Measurements from ENCODE around the gene HLTF.
A peak's percentile ranks its signal among the peaks of the same experiment; 100 is the strongest.
"Not testable (repeated sequence)": the region's sequence is repeated elsewhere in the genome, so short reads cannot be mapped to it uniquely, and the experiment has no call there.

Gene HLTF, protein sequence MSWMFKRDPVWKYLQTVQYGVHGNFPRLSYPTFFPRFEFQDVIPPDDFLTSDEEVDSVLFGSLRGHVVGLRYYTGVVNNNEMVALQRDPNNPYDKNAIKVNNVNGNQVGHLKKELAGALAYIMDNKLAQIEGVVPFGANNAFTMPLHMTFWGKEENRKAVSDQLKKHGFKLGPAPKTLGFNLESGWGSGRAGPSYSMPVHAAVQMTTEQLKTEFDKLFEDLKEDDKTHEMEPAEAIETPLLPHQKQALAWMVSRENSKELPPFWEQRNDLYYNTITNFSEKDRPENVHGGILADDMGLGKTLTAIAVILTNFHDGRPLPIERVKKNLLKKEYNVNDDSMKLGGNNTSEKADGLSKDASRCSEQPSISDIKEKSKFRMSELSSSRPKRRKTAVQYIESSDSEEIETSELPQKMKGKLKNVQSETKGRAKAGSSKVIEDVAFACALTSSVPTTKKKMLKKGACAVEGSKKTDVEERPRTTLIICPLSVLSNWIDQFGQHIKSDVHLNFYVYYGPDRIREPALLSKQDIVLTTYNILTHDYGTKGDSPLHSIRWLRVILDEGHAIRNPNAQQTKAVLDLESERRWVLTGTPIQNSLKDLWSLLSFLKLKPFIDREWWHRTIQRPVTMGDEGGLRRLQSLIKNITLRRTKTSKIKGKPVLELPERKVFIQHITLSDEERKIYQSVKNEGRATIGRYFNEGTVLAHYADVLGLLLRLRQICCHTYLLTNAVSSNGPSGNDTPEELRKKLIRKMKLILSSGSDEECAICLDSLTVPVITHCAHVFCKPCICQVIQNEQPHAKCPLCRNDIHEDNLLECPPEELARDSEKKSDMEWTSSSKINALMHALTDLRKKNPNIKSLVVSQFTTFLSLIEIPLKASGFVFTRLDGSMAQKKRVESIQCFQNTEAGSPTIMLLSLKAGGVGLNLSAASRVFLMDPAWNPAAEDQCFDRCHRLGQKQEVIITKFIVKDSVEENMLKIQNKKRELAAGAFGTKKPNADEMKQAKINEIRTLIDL

DNA sequence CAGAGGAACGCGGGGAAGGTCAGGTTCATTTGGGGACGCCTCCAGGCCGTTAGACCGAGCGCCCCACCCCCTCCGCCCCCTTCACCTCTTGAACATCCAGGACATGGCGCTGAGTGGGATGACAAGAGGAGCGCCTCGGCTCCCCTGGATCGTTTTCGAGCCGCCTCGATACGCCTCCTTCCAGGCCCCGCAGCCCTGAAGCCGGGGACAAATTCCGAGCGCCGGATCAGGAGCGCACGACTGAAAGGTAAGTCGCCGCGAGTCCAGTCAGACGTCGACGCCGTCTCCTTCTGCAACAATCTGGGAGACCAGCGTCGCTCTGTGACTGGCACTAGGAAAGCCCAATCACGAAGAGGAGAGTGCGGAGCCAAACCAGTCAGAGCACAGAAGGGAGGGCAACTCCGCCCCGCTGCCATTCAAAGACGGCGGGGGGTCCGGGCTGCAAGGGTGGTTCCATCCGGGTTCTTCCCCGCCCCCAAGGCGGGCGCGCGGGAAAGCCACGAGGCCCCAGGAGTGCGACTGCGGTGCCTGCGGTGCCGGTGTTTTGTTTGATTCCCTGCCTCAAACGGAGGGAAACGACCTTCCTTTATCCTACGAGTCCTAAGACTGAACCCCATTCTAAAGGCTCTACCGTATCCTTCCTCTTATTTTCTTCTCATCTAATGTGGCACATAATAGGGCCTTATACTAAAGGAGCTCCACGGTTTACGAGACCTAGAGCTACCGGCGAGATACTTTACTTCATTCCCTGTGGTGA is at the start of gene HLTF:
TSS of gene HLTF (minus strand) at position 302 of the 757 bp plus-strand sequence. CDS start at position 105, 197 bp downstream.
- peak; percentile 97 for DNase-seq

DNA sequence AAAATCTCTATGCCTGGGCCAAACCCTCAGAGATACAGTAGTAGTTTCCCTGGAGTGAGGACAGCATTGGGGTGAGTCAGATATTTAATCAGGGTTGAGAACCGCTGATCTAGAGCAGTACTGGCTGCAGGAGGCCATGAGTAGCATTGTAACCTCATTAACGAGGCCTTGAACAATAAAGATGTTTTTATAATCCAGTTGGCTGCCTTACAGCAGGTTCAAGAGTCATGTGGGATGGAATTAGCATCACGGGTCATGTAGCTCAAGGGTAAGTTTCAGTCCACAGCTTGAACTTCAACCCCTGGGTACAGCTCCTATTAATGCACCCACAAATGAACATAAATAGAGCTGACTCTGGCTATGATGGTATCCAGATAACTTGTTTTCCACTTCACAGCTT is 48.2 kb upstream of the HLTF start:
- no peak for DNase-seq

DNA sequence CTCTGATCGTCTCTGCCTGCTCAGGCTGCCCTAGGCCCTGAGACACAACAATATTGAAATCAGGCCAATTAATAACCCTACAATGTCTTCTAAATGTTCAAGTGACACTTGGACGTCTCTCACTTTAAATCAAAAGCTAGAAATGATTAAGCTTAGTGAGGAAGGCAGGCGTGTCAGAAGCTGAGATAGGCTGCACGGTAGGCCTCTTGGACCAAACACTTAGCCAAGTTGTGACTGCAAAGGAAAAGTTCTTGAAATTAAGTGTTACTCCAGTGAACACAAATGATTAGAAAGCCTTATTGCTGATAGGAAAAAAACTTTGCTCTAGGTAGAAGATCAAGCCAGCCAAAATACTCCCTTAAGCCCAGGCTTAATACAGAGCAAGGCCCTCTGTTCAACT is 45.3 kb upstream of the HLTF start:
- no peak for DNase-seq

DNA sequence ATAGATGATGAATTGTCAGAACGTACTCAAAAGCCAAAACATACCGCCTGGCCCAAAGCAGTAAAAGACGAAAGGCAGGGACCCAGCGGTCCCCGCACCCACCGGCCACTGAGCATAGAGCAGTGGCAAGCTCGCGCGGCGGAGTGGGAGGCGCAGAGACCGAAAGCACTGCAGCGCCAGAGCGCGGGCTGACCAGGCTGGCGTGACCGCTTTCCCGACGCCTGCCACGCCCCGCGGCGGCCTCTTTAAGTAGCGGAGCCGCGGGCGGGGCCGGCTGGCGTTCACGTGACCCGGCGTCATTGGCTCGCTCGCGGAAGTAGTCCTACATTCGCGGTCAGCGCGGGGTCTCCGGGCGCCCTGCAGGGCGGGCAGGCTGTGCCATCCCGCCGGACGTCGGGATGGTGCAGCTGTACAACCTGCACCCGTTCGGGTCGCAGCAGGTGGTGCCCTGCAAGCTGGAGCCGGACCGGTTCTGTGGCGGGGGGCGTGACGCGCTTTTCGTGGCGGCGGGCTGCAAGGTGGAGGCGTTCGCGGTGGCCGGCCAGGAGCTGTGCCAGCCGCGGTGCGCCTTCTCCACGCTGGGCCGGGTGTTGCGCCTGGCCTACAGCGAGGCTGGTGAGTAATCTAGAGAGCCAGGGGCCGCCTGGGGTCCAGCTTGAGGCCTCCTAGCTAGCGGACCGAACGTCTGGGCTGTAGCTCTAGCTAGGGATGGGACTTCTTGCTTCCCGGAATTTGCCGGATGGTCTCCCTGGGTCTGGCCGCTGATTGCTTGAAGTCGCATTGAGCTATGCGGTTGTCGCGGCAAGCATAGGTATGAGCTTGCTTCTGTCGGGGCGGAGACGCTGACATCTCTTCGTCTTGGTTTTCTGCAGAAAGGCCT is 43.2 kb upstream of the HLTF start, which contains the start of gene HPS3:
TSS of gene HPS3 (plus strand) at position 313 of the 880 bp plus-strand sequence. CDS start at position 399, 86 bp downstream.
- DNase-seq = peak; percentile 88

DNA sequence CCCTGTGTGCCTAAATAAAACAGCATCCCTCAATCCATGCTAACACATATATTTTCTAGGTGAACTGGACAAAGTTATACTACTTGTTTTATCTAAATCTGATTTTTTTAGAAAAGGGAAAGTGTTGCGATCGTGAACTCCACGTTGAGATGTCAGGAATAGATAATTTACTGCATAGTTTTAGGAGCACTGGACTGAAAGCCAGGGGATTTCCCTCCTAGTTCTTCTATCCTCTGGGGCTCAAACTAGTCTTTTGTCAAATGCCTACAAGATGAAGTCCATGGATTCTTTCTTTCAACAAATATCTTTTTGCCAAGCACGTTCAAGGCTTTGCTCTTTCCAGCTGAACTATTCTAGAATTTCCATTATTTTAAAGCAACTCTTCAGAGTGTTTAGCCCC is 42.5 kb upstream of the HLTF start:
- no peak for DNase-seq

DNA sequence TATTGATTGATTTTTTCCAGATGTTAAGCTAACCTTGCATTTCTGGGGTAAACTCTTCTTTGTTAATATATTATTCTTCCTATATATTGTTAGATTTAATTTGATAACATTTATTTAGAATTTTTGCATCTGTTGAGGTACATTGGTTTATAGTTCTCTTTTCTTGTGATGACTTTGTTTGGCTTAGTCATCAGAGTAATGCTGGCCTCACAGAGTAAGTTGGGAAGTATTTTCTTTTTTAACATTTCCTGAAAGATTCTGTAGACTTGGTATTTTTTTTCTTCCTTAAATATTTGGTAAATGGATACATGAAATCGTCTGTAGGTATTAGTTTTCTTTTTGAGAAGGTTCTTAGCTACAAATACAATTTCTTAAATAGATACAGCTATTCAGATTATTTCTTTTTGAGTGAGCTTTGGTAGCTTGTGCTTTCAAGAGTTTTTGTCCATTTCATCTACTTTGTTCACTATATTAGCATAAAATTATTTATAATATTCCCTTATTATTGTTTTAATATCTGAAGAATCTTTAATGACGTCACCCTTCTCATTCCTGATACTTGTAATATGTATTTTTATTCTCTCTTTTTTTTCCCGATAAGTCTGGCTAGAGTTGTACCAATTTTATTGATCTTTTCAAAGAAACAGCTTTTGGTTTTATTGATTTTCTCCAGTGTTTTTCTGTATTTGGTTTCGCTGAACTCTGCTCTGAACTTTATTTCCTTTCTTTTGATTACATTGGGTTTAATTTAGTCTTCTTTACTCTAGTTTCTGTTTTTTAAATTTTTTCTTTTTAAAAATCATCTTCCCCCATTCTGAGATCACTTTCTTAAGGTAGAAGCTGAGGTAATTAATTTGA is 36.6 kb upstream of the HLTF start:
- no peak for DNase-seq

DNA sequence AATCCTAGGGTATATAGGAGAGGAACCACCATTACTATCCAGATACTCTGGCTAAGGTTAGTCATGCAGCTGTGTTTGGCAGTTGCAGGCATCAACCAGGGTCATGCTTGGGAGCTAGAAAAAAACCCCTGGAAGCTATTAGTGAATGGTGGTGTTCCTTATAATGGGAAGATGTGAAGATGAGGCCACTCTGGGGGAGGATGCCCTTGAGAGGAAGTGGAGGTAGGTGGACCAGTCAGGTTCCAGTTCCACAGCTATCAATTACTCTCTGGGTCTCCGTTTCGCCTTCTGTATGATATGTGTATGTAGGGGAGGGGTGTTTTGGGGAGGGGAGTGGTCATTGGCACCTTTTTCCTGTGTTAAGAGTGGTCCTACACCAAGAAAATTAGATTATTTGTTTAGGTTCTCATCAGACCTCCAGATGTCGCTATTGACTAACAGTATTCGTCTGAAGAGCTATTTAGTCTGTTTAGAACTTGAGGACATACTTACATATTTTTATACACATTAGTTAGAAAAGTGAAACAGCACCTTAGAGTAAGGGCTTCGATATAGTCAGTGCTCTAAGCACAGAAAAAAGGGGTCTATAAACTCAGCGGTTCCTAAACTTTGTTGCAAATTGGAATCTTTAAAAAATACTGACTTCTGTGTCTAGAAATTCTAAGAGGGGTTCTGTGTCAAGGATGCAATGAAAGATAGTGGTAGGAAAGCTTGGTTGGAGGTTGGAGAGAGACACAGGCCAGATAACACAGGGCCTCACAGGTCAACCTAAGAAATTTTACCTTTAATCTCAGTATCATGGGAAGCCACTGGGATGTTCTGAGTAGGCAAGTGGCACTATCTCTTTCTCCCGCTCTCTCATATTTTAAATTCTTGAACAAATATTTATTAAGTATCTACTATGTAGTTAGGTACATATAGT is 34.0 kb upstream of the HLTF start:
- peak; percentile 59 for DNase-seq

DNA sequence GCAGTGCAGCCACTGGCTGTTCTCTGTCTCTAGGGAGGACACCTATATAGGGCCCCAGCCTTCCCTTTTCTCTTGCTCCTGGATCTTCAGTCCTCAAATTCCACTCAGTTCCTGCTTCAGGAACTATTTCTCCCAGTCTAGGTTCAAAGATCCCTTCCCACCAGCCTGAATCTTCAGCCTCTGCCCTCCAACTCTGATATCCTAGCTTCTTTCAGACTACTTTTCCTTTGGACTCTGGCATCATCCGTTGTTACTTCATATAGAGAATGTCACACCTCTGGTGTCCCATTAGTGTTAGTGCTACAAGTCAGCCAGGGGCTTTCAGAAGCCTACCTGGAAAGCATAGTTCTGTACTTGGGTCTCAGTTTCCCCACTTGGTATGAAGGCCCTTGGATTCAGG is 33.1 kb upstream of the HLTF start:
- no peak for DNase-seq

DNA sequence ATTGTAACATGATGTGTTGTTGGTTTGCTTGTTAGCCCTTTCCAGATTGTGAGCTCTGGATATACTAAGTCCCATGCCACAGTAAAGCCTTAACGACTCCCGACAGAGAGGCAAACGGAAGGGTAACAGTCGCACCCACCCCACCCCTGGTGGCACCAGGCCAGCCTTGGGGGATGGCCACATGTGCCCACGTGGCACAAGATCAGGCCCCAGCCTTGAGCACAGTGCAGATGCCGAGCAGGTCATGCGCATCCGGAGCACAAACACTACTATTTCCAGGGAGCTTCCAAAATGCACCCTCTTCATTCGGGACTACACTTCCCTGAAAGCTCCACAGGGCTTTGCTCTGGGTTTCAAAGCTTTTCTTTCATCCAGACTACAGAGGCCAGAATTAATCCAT is 32.4 kb upstream of the HLTF start:
- DNase-seq = no peak

DNA sequence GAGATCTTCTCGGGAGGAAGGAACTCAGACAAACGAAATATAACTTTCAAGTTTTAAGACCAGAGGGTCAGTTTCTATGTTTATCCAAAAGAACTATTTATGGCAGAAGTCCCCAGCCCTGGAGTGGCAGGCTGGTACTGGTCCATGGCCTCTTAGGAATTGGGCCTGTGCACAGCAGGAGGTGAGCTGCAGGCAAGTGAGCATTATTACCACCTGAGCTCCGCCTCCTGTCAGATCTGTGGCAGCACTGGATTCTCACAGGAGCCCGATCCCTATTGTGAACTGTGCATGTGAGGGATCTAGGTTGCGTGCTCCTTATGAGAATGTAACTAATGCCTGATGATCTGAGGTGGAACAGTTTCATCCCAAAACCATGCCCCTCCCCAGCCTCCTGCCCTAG is 28.8 kb upstream of the HLTF start:
- DNase-seq = no peak

DNA sequence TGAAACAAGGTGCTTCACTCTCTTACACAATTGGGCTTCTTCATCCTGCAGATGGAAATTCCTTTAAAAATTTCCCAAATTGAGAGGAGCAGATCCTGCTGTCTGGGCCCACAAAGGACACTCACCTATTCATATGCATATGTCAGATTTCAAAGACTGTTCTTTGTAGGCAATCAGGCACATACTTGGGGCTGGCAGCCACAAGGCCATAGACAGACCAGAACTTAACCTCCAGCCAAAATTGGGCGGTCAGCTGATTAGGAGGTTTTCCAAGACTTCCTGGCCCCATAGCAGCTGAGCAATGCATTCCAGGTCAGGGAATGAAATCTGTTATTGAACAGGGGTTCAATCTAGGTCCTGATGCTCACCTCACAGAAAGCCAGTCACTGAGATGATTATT is 28.1 kb upstream of the HLTF start:
- DNase-seq = no peak

DNA sequence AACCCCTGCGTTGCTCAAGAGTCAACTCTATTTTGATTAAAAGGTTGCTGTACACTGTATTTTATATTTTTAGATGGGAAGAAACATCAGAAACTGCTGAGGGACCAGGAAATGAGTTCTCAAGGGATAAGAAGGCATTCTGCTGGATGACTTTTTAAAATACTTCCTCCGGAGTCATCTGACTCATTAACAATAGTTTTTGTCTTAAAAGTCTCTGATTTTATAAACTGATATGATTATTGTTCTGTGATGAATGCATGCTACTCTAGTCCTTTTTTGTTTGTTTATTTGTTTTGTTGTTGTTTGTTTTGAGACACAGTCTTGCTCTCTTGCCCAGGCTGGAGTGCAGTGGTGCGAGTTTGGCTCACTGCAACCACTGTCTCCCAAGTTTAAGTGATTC is 18.2 kb upstream of the HLTF start:
- DNase-seq = no peak

DNA sequence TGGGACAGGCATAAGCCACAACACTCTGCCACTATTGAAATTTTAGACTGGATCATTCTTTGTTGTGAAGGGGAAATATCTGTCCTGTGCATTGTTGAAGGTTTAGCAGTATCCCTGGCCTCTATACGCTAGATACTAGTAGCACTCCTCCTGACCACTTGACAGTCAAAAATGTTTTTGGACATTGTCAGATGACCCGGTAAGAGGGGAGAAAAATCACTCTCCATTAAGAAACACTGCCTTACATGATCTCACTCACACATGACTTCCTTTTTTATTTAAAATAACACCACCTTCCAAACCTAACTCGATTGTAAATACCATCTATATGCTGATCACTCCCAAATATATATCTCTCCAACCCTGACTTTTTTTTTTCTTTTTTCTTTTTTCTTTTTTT is 15.3 kb upstream of the HLTF start:
- no peak for DNase-seq

DNA sequence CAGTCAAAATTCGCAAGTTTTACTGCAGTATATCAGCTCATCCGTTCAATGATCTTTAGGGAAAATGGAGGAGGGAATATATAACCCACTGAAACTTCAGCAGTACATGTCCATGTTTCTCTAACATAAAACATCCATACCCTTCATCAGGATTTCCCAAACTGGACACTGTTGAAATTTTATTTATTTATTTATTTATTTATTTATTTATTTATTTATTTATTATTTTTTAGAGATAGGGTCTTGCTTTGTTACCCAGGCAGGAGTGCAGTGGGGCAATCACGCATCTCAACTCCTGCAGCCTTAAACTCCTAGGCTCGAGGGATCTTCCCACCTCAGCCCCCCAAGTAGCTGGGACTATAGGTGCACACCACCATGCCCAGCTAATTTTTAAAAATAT is 14.8 kb upstream of the HLTF start:
- no peak for DNase-seq

DNA sequence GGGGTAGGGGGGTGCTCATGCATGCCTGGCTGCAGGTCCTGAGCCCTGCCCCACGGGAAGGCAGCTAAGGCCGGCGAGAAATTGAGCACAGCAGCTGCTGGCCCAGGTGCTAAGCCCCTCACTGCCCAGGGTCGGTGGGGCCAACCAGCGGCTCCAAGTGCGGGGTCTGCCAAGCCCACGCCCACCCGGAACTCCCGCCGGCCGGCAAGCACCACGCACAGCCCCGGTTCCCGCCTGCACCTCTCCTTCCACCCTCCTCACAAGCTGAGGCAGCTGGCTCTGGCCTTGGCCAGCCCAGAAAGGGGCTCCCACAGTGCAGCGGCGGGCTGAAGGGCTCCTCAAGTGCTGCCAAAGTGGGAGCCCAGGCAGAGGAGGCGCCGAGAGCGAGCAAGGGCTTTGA is 11.7 kb upstream of the HLTF start:
- not testable (repeated sequence) for DNase-seq

DNA sequence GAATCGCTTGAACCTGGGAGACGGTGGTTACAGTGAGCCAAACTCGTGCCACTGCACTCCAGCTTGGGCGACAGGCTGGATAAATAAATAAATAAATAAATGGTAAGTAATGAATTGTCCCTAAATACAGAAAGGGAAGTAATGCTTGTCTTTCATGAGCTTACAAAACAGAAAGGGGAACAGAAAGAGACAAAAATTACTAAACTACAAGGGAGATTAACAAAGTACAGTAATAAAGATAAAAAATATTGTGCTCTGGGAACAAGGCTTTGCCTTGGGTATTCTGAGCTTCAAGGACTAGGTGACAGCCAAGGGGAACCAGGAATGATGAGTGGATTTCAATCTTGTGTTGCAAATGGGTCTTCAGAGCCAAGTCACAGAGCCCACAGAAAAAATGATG is 9.2 kb upstream of the HLTF start:
- no peak for DNase-seq

DNA sequence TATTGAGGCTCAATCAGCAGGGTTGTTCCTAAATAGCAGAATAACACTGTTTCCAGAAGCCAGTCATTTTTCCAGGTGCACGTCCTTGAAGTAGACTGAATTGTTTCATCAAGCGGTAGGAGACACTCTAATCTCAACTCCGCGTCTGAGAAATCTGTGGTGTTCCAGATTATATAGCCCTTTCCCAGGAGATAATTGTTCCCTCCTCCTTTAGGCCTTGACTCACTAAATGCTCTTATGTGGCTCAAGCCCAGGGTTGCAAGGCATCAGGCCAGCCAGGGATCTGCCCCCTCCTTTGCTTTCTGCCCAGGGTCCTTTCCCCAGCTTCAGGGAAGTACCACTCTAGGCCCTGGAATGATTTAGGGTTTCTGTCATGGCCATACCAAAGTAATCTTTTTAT is 5.7 kb upstream of the HLTF start:
- DNase-seq = no peak

DNA sequence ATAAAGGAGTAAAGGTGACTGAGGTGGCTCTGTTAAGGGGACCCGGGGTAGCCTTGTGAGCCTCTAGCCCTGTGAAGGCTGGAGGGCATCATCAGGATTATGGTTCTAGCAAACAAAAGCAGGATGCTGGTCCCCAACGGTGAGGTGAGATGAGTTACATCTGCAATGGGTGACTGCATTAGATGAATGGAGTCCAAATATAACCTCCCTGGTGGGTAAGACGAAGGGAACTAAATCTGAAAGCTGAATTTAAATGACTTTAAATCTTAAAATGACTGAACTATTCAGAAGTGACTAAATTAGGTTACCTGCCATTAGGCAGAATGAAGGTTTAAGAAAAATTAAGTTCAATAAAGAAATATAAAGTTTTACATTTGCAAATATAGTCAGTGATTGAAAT is 4.6 kb upstream of the HLTF start:
- DNase-seq = no peak

DNA sequence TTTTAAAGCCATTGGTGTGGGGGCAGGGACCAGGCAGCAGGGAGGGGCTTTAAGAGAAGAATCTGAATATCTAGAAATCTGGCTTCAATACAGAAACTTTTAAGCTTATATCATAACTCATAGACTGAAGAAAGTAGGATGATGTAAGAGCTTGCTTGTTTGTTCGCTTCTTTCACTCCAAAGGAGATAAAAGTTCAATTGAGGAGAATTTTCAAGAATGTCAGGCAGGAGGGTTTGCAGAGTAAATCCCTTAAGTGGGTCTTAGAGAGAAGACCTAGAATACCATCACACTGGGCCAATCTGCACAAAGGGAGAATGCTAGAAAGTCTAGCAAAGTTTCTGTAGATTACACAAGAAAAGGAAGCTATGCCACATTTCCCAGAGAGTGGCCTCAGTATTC is 4.1 kb upstream of the HLTF start:
- DNase-seq = no peak

DNA sequence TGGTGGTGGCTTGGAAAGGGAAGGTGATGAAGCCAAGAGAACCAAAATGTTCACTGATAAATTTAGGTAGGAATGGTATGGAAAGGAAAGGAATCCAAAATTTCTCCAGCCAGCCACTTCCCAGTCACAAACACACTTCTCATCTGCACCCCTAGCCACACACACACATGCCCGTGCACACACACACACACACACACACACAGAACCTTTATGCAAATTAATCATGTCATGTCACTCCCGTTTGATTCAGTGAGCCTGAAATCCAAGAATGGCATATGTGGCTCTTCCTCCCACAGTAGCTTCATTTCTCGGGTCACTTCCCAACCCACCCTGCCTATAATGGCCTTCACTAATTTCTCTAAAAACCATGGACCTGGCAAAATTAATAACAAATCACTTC is 3.1 kb upstream of the HLTF start:
- no peak for DNase-seq

All from NCI-H1092 treated with DMSO at 0.1 percent for 48 hours (cell line).